Spleen (tissue), 7 donors: Measurements from ENCODE around the gene MAGI2.

ENCODE experiments used
- POLR2A ChIP-seq, 3 donors: fragments of 450-650 bp; IDR thresholded peaks; one replicate each; pipeline ENCODE4 v1.5.1; 2017; ENCODE audit warnings: antibody characterized with exemption in 3 of 3, mild to moderate bottlenecking in 1 of 3
- POLR2AphosphoS5 ChIP-seq, 3 donors: sonication (generic); formaldehyde crosslinking; IDR thresholded peaks; one replicate each; pipeline ENCODE4 v1.5.1; 2017; ENCODE audit warnings: antibody characterized with exemption in 3 of 3
- TF ChIP-seq, protein P1 (sequence below), 11 experiments: fragments of 200-600 bp in 7 of 11; fragments of 450-650 bp in 4 of 11; sonication (generic) in 4 of 11; IDR thresholded peaks in 8 of 11; conservative IDR thresholded peaks in 3 of 11; 1 replicate in 7 of 11; 2 replicates in 4 of 11; pipeline versions ENCODE4 v1.4.0 to v1.8.0; 2016 to 2021; ENCODE audit warnings: antibody characterized with exemption in 11 of 11, inconsistent platforms in 4 of 11, mild to moderate bottlenecking in 1 of 11
- donor health status: DM: no; HTN: no; CAD: no; lungs with moderate emphysema.
- donor health status: DM: no; HTN: no; CAD: no.
- donor health status: DM: no; HTN: no; CAD: no.

GRCh38 chr7:79124331-79124730, 329.1 kb downstream of the MAGI2 start:
- TF ChIP-seq, protein P1, sequence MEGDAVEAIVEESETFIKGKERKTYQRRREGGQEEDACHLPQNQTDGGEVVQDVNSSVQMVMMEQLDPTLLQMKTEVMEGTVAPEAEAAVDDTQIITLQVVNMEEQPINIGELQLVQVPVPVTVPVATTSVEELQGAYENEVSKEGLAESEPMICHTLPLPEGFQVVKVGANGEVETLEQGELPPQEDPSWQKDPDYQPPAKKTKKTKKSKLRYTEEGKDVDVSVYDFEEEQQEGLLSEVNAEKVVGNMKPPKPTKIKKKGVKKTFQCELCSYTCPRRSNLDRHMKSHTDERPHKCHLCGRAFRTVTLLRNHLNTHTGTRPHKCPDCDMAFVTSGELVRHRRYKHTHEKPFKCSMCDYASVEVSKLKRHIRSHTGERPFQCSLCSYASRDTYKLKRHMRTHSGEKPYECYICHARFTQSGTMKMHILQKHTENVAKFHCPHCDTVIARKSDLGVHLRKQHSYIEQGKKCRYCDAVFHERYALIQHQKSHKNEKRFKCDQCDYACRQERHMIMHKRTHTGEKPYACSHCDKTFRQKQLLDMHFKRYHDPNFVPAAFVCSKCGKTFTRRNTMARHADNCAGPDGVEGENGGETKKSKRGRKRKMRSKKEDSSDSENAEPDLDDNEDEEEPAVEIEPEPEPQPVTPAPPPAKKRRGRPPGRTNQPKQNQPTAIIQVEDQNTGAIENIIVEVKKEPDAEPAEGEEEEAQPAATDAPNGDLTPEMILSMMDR (IDR thresholded peaks at IDR 0.05 in 8 of 11, conservative IDR thresholded peaks at IDR 0.05 in 3 of 11): no peak
- TF ChIP-seq POLR2A (IDR thresholded peaks at IDR 0.05) (no peak), POLR2AphosphoS5 (IDR thresholded peaks at IDR 0.05) (no peak)
